Spleen (tissue), 7 donors: ENCODE data around the gene TACR2.

Source experiments
- CTCF ChIP-seq, 11 experiments: fragments of 200-600 bp in 7 of 11; fragments of 450-650 bp in 4 of 11; sonication (generic) in 4 of 11; IDR thresholded peaks in 8 of 11; conservative IDR thresholded peaks in 3 of 11; 1 replicate in 7 of 11; 2 replicates in 4 of 11; pipeline versions ENCODE4 v1.4.0 to v1.8.0; 2016 to 2021; ENCODE audit warnings: antibody characterized with exemption in 11 of 11, inconsistent platforms in 4 of 11, mild to moderate bottlenecking in 1 of 11
- POLR2A ChIP-seq, 3 donors: fragments of 450-650 bp; IDR thresholded peaks; one replicate each; pipeline ENCODE4 v1.5.1; 2017; ENCODE audit warnings: antibody characterized with exemption in 3 of 3, mild to moderate bottlenecking in 1 of 3
- POLR2AphosphoS5 ChIP-seq, 3 donors: sonication (generic); formaldehyde crosslinking; IDR thresholded peaks; one replicate each; pipeline ENCODE4 v1.5.1; 2017; ENCODE audit warnings: antibody characterized with exemption in 3 of 3
- donor health status: DM: no; HTN: no; CAD: no; lungs with moderate emphysema.
- donor health status: DM: no; HTN: no; CAD: no.
- donor health status: DM: no; HTN: no; CAD: no.

- TF ChIP-seq POLR2AphosphoS5 (IDR thresholded peaks at IDR 0.05) (no peak), POLR2A (IDR thresholded peaks at IDR 0.05) (no peak), CTCF (IDR thresholded peaks at IDR 0.05 in 8 of 11, conservative IDR thresholded peaks at IDR 0.05 in 3 of 11) (no peak)
Observed at GRCh38 chr10:69362471-69362954, 54.2 kb downstream of the TACR2 start.
